Loucy (cell line): ENCODE data around the gene ZDHHC18.

Source experiments
- H2AFZ ChIP-seq: fragments of 200-600 bp; sonication (generic); 2 replicates; pipeline ENCODE4 v1.6.0; 2016; ENCODE audit warnings: antibody characterized with exemption, mild to moderate bottlenecking, low read length, moderate library complexity
- H3F3A ChIP-seq: fragments of 200-600 bp; 2 replicates; pipeline ENCODE4 v1.6.0; 2016; ENCODE audit warnings: antibody characterized with exemption, low read depth, mild to moderate bottlenecking
- H3K27me3 ChIP-seq: fragments of 200-600 bp; sonication (generic); 2 replicates; pipeline ENCODE4 v1.6.1; 2014; ENCODE audit warnings: low read length, mild to moderate bottlenecking; ENCODE audit not compliant: insufficient read depth, poor library complexity, severe bottlenecking
- H3K36me3 ChIP-seq: fragments of 200-600 bp; sonication (generic); 2 replicates; pipeline ENCODE4 v1.6.1; 2016; ENCODE audit warnings: low read length; ENCODE audit not compliant: insufficient read depth
- H3K4me1 ChIP-seq: fragments of 200-600 bp; sonication (generic); 2 replicates; pipeline ENCODE4 v1.5.1; 2014; ENCODE audit warnings: low read length, mild to moderate bottlenecking; ENCODE audit not compliant: insufficient read depth, poor library complexity, severe bottlenecking
- H3K4me2 ChIP-seq: fragments of 200-600 bp; sonication (generic); 2 replicates; pipeline ENCODE4 v1.6.0; 2014; ENCODE audit warnings: antibody characterized with exemption, low read length, low read depth, mild to moderate bottlenecking; ENCODE audit not compliant: poor library complexity, severe bottlenecking
- H3K4me3 ChIP-seq: fragments of 200-600 bp; sonication (generic); 2 replicates; pipeline ENCODE4 v1.5.1; 2014; ENCODE audit warnings: low read length, mild to moderate bottlenecking, mixed read lengths; ENCODE audit not compliant: poor library complexity, severe bottlenecking
- H3K79me2 ChIP-seq: fragments of 200-600 bp; sonication (generic); 2 replicates; pipeline ENCODE4 v1.6.1; 2014; ENCODE audit warnings: low read length; ENCODE audit not compliant: insufficient read depth
- H3K9ac ChIP-seq: fragments of 200-600 bp; sonication (generic); 2 replicates; pipeline ENCODE4 v1.6.0; 2014; ENCODE audit warnings: mild to moderate bottlenecking, low read depth, low read length, moderate library complexity; ENCODE audit not compliant: poor library complexity, severe bottlenecking
- H3K9me2 ChIP-seq: fragments of 200-600 bp; sonication (generic); replicated peaks from 2 replicates; pipeline ENCODE4 v1.6.1; 2016; ENCODE audit warnings: low read depth, low read length, mixed read lengths
- H3K9me3 ChIP-seq: fragments of 200-600 bp; sonication (generic); 2 replicates; pipeline ENCODE4 v1.6.1; 2014; ENCODE audit warnings: mild to moderate bottlenecking, antibody characterized with exemption, low read length, low read depth; ENCODE audit not compliant: insufficient read depth
- H4K20me1 ChIP-seq: fragments of 200-600 bp; sonication (generic); 2 replicates; pipeline ENCODE4 v1.6.0; 2014; ENCODE audit warnings: antibody characterized with exemption, low read length, mild to moderate bottlenecking; ENCODE audit not compliant: insufficient read depth, poor library complexity, severe bottlenecking
- CTCF ChIP-seq: fragments of 200-600 bp; sonication (generic); conservative IDR thresholded peaks from 2 replicates; pipeline ENCODE4 v1.5.1; 2014; ENCODE audit warnings: mild to moderate bottlenecking, antibody characterized with exemption, low read length
- EZH2phosphoT487 ChIP-seq: fragments of 200-600 bp; IDR thresholded peaks from 2 replicates; pipeline ENCODE4 v1.6.1; 2018; ENCODE audit warnings: antibody characterized with exemption, mild to moderate bottlenecking, moderate library complexity, borderline replicate concordance

The ZDHHC18 gene

GRCh38 chr1:26781206-26781825 is 45.2 kb upstream of the ZDHHC18 start:
- peaks cover 66% of the 10 kb centered on the region; the same call in 1 of the 2 replicates for H3K36me3 ChIP-seq
- H3K9me2 ChIP-seq, result no peaks in the 10 kb centered on the region
- H3F3A ChIP-seq, result peaks cover under 1% of the 10 kb centered on the region
- H3K9ac ChIP-seq, result no peak overlapping the region
- H2AFZ ChIP-seq, result no peak overlapping the region
- no peaks in the 10 kb centered on the region for H3K9me3 ChIP-seq
- peaks cover 11% of the 10 kb centered on the region for H4K20me1 ChIP-seq
- no peak overlapping the region for H3K4me3 ChIP-seq
- peaks cover 5% of the 10 kb centered on the region; the same call in 1 of the 2 replicates for H3K79me2 ChIP-seq
- TF ChIP-seq CTCF, result no peak
- TF ChIP-seq EZH2phosphoT487, result no peak
- H3K27me3 ChIP-seq, result no peaks in the 10 kb centered on the region
- H3K4me1 ChIP-seq, result peaks cover 33% of the 10 kb centered on the region
- H3K4me2 ChIP-seq, result no peak overlapping the region

GRCh38 chr1:26782521-26783212 is 43.8 kb upstream of the ZDHHC18 start:
- H2AFZ ChIP-seq, result no peak overlapping the region
- peaks cover 5% of the 10 kb centered on the region; the same call in 1 of the 2 replicates for H3K79me2 ChIP-seq
- H3K27me3 ChIP-seq, result no peaks in the 10 kb centered on the region
- peaks cover 43% of the 10 kb centered on the region for H3K4me1 ChIP-seq
- H3K36me3 ChIP-seq, result peaks cover 53% of the 10 kb centered on the region; the same call in 1 of the 2 replicates
- H3K9me3 ChIP-seq, result no peaks in the 10 kb centered on the region
- peak overlapping the region; percentile 15 for H3K9ac ChIP-seq
- peaks cover 14% of the 10 kb centered on the region for H3F3A ChIP-seq
- H3K9me2 ChIP-seq, result no peaks in the 10 kb centered on the region
- H3K4me3 ChIP-seq, result no peak overlapping the region
- H4K20me1 ChIP-seq, result peaks cover 11% of the 10 kb centered on the region
- no peak for TF ChIP-seq EZH2phosphoT487
- no peak for TF ChIP-seq CTCF
- no peak overlapping the region for H3K4me2 ChIP-seq

- peaks cover 10% of the 10 kb centered on the region for H3K79me2 ChIP-seq
- peaks cover 43% of the 10 kb centered on the region; the same call in 1 of the 2 replicates for H3K36me3 ChIP-seq
- no peaks in the 10 kb centered on the region for H3K27me3 ChIP-seq
- peaks cover 47% of the 10 kb centered on the region for H3K4me1 ChIP-seq
- no peaks in the 10 kb centered on the region for H3K9me2 ChIP-seq
- H2AFZ ChIP-seq, result no peak overlapping the region
- H3K4me3 ChIP-seq, result no peak overlapping the region
- H3F3A ChIP-seq, result peaks cover 14% of the 10 kb centered on the region
- H3K4me2 ChIP-seq, result peak overlapping the region; percentile 33
- H3K9me3 ChIP-seq, result no peaks in the 10 kb centered on the region
- no peak for TF ChIP-seq EZH2phosphoT487
- TF ChIP-seq CTCF, result no peak
- peak overlapping the region; percentile 15 for H3K9ac ChIP-seq
- H4K20me1 ChIP-seq, result peaks cover 7% of the 10 kb centered on the region
Observed at GRCh38 chr1:26783646-26784022, 42.9 kb upstream of the ZDHHC18 start.
